Effector memory CD4-positive, alpha-beta T cell (primary cell): Measurements from ENCODE around the gene STRADA.

Experiments
- DNase-seq, 3 donors: peaks; one replicate each; pipeline ENCODE4 v3.0.0-alpha.2; 2020
- H3K27ac ChIP-seq: 2 replicates; pipeline ENCODE4 v1.7.0; 2013; ENCODE audit warnings: mild to moderate bottlenecking, low read length, moderate library complexity; ENCODE audit not compliant: insufficient read depth, poor library complexity, severe bottlenecking
- H3K27me3 ChIP-seq: replicated peaks from 2 replicates; pipeline ENCODE4 v1.7.0; 2013; ENCODE audit warnings: mild to moderate bottlenecking, low read length; ENCODE audit not compliant: insufficient read depth, control insufficient read depth, poor library complexity, severe bottlenecking
- H3K36me3 ChIP-seq: 2 replicates; pipeline ENCODE4 v1.7.0; 2013; ENCODE audit warnings: mild to moderate bottlenecking, low read length, moderate library complexity; ENCODE audit not compliant: control insufficient read depth, insufficient read depth
- H3K4me1 ChIP-seq: 2 replicates; pipeline ENCODE4 v1.7.0; 2013; ENCODE audit warnings: low read length, mild to moderate bottlenecking; ENCODE audit not compliant: control insufficient read depth, insufficient read depth, poor library complexity, severe bottlenecking
- H3K4me3 ChIP-seq: 2 replicates; pipeline ENCODE4 v1.7.0; 2013; ENCODE audit warnings: low read length, low read depth, mild to moderate bottlenecking; ENCODE audit not compliant: insufficient read depth, poor library complexity, severe bottlenecking
- H3K9me3 ChIP-seq: 2 replicates; pipeline ENCODE4 v1.7.0; 2013; ENCODE audit warnings: mild to moderate bottlenecking, low read length, moderate library complexity; ENCODE audit not compliant: control insufficient read depth

Gene STRADA

GRCh38 chr17:63714550-63715277 is 26.9 kb downstream of the STRADA start:
- Histone ChIP-seq H3K9me3 (no peaks in the 10 kb centered on the region), H3K27me3 (no peaks in the 10 kb centered on the region), H3K4me3 (no peak overlapping the region), H3K27ac (no peak overlapping the region), H3K36me3 (no peaks in the 10 kb centered on the region), H3K4me1 (peaks cover 9% of the 10 kb centered on the region)
- no peak for DNase-seq

- Histone ChIP-seq H3K27me3 (no peaks in the 10 kb centered on the region), H3K9me3 (no peaks in the 10 kb centered on the region), H3K36me3 (no peaks in the 10 kb centered on the region), H3K4me3 (no peak overlapping the region), H3K4me1 (peaks cover 60% of the 10 kb centered on the region), H3K27ac (peak overlapping the region; percentile 17)
- DNase-seq, result no peak
These were observed 32.5 kb downstream of the STRADA start for GRCh38 chr17:63709110-63709509.

DNA sequence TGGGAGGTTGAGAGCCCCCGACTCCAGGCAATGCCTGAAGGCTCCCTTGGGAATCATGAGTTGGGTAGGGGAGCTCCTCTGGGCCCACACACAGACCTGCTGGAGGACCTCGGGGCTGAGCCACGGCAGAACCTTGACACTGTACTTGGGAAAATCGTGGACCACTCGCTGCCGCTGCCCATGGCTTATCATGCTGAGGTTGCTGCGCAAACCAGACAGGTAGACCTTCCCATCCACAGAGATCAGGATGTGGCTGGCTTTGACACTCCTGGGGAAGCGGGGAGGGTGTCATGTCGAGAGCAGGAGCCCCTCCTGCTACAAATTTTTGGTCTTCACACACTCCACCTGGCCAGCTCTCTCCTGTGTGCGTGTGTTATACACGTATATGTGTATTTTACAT is 34.4 kb downstream of the STRADA start:
- H3K36me3 ChIP-seq, result peaks cover 5% of the 10 kb centered on the region
- H3K4me3 ChIP-seq, result peak overlapping the region; percentile 44
- no peaks in the 10 kb centered on the region for H3K9me3 ChIP-seq
- no peaks in the 10 kb centered on the region for H3K27me3 ChIP-seq
- H3K27ac ChIP-seq, result peak overlapping the region; percentile 66
- DNase-seq, result peak in 1 of 3 donors; percentile 25
- H3K4me1 ChIP-seq, result peaks cover 80% of the 10 kb centered on the region

GRCh38 chr17:63706336-63707082 is 35.1 kb downstream of the STRADA start:
- Histone ChIP-seq H3K36me3 (peaks cover 5% of the 10 kb centered on the region), H3K27me3 (no peaks in the 10 kb centered on the region), H3K9me3 (no peaks in the 10 kb centered on the region), H3K27ac (peak overlapping the region; percentile 66), H3K4me1 (peaks cover 84% of the 10 kb centered on the region), H3K4me3 (peak overlapping the region; percentile 44)
- DNase-seq, result peak in 1 of 3 donors; percentile 11

DNA sequence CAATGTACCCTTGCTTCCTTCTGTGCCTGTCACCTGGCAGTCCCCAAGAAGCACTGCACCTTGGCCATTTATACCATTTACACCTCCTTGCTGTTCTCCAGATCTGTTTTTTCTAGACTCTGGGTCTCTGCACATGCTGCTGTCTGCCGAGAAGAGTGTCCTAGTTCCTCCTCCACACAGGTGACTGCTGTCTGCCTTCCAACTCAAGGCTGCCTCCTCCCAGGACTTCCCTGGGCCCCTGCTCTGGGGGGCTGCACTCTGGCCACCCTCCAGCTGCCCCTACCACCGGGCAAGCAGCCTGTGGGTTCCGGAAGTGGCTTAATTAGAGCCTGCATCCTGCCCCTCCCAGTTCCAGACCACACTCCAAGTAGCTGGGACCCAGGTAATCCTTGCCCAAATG is 35.9 kb downstream of the STRADA start:
- Histone ChIP-seq H3K9me3 (no peaks in the 10 kb centered on the region), H3K36me3 (peaks cover 5% of the 10 kb centered on the region), H3K4me1 (peaks cover 93% of the 10 kb centered on the region), H3K27ac (peak overlapping the region; percentile 66), H3K4me3 (no peak overlapping the region), H3K27me3 (no peaks in the 10 kb centered on the region)
- DNase-seq, result no peak

DNA sequence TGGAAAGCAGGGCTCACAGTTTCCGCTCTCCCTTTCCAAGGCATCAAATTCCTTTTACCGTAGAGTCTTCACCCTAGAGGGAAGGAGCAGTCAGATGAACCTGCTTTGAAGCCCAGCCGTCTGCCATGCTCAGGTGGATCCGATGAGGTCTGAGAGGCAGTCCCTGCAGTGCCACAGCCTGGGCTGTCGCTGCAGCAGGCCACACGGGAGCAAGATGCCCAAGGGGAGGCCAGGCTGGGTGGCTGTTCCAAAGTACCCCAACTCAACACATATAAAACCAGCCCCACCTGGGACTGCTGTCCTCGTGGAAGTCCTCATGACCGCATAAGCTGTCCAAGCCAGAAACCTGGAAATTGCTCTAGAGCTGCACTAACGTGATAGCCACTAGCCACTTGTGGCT is 36.8 kb downstream of the STRADA start:
- H3K4me1 ChIP-seq, result peaks cover 86% of the 10 kb centered on the region
- H3K27ac ChIP-seq, result peak overlapping the region; percentile 41
- DNase-seq, result no peak

DNA sequence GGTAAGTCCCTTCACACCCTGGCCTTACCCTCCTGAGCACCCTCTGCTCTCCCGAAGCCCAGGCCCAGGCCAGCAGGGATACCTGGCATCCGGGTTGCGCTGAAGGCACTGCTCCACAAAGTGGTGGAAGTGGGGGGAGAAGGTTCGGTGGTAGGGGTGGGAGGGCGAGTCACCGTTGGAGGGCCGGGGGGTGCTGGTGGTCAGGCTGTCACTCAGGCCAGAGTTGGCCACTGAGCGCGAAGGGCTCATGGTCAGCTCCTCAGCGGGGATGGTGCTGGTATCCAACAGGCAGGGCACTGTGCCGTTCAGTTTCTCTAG is 37.4 kb downstream of the STRADA start:
- H3K27me3 ChIP-seq, result no peaks in the 10 kb centered on the region
- DNase-seq, result no peak
- no peak overlapping the region for H3K4me3 ChIP-seq
- no peaks in the 10 kb centered on the region for H3K9me3 ChIP-seq
- peak overlapping the region; percentile 86 for H3K27ac ChIP-seq
- peaks cover 5% of the 10 kb centered on the region for H3K36me3 ChIP-seq
- peaks cover 79% of the 10 kb centered on the region for H3K4me1 ChIP-seq

More for the DNA sequence above, 36.8 kb downstream of the STRADA start:
- Histone ChIP-seq H3K9me3 (no peaks in the 10 kb centered on the region), H3K27me3 (no peaks in the 10 kb centered on the region), H3K36me3 (peaks cover 5% of the 10 kb centered on the region), H3K4me3 (no peak overlapping the region)

GRCh38 chr17:63703556-63704258 is 37.9 kb downstream of the STRADA start:
- Histone ChIP-seq H3K9me3 (no peaks in the 10 kb centered on the region), H3K27me3 (no peaks in the 10 kb centered on the region), H3K36me3 (peaks cover 10% of the 10 kb centered on the region), H3K4me1 (peaks cover 74% of the 10 kb centered on the region), H3K27ac (peak overlapping the region; percentile 86), H3K4me3 (no peak overlapping the region)
- no peak for DNase-seq

DNA sequence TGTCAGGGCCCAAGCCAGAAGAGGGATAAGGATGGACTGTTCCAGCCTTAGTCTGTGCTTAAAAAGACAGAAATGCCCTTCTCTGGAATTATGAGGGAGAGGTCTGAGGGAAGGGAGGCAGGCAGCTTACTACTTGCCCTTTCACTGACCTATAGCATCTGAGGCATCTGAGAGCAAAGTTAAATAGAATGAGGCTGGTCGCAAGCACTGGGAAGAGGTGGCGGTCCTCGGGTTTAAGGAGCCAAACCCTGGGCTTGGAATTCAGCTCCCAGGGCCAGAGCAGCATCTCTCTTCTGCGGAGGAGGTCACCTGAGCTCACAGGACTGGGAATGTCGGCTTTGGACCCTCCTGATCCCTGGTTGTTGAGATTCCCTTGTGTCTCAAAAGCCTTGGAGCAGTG is 38.6 kb downstream of the STRADA start:
- peak overlapping the region; percentile 86 for H3K27ac ChIP-seq
- H3K4me1 ChIP-seq, result peaks cover 71% of the 10 kb centered on the region
- H3K4me3 ChIP-seq, result peak overlapping the region; percentile 38

GRCh38 chr17:63702721-63703015 is 38.9 kb downstream of the STRADA start:
- Histone ChIP-seq H3K4me1 (peaks cover 73% of the 10 kb centered on the region), H3K4me3 (peak overlapping the region; percentile 38), H3K27me3 (no peaks in the 10 kb centered on the region), H3K9me3 (no peaks in the 10 kb centered on the region), H3K27ac (peak overlapping the region; percentile 86), H3K36me3 (peaks cover 19% of the 10 kb centered on the region)
- DNase-seq, result no peak

More for the DNA sequence above, 38.6 kb downstream of the STRADA start:
- DNase-seq, result no peak
- Histone ChIP-seq H3K9me3 (no peaks in the 10 kb centered on the region), H3K27me3 (no peaks in the 10 kb centered on the region), H3K36me3 (peaks cover 17% of the 10 kb centered on the region)
